Testis (tissue), 3 donors: ENCODE results near the gene ANKRD11. TPM values are rescaled to one million over a fixed set of nuclear protein-coding genes. Genes with fewer than 3 reads are reported as not detected.

ENCODE experiments used
- DNase-seq: peaks from one replicate; pipeline ENCODE4 v3.0.0-alpha.2; 2019
- H3K27ac ChIP-seq, 2 donors: fragments of 200-600 bp; sonication (generic); one replicate each; pipeline ENCODE4 v1.5.1; 2019
- H3K27me3 ChIP-seq: fragments of 200-600 bp; sonication (generic); one replicate; pipeline ENCODE4 v1.5.1; 2019
- H3K36me3 ChIP-seq: fragments of 200-600 bp; sonication (generic); one replicate; pipeline ENCODE4 v1.5.1; 2017; ENCODE audit warnings: low read depth; ENCODE audit errors: missing control alignments
- H3K4me1 ChIP-seq: fragments of 200-600 bp; sonication (generic); one replicate; pipeline ENCODE4 v1.5.1; 2019
- H3K4me3 ChIP-seq, 2 donors: fragments of 200-600 bp; sonication (generic); one replicate each; pipeline ENCODE4 v1.5.1; 2017 to 2019
- H3K9me3 ChIP-seq: fragments of 200-600 bp; sonication (generic); one replicate; pipeline ENCODE4 v1.5.1; 2017
- POLR2A ChIP-seq: fragments of 450-650 bp; IDR thresholded peaks from one replicate; pipeline ENCODE4 v1.6.1; 2017; ENCODE audit warnings: antibody characterized with exemption, mild to moderate bottlenecking, moderate library complexity
- WGBS, 2 donors: methylation state at CpG; one replicate each; pipeline ENCODE4 v1.1.5; 2018; 5-methylcytosine and 5-hydroxymethylcytosine counted together
- intact Hi-C: fragments of 100-400 bp; cut with DNase I; formaldehyde crosslinking; loops from one replicate; pipeline ENCODE4 v1.15.1; 2023; ENCODE audit warnings: low total_unique reads
- polyA plus RNA-seq: library from polyadenylated mRNA; stranded (reverse); fragments of 350-450 nt; fragmentation: Illumina TruSeq; extraction: RNeasy Lipid Tissue Mini Kit (QIAGEN cat#74804); gene quantifications from one replicate; pipeline ENCODE4 v1.2.3, GENCODE V29; 2014; ENCODE audit warnings: low read depth, low replicate concordance; ENCODE audit not compliant: insufficient read depth
- small RNA-seq, 2 donors: library from RNA; depleted of rRNA; stranded (forward); fragments of <200 nt; gene quantifications; one replicate each; pipeline ENCODE3, GENCODE V24; 2016
- total RNA-seq, 2 donors: library from RNA; depleted of rRNA; stranded (reverse); fragments of >200 nt; gene quantifications; one replicate each; pipeline ENCODE4 v1.2.3, GENCODE V29; 2016
- TF ChIP-seq, protein P1 (sequence below), 3 experiments: fragments of 450-650 bp in 2 of 3; fragments of 200-600 bp in 1 of 3; sonication (generic) in 1 of 3; IDR thresholded peaks; one replicate each; pipeline ENCODE4 v1.5.1; 2016 to 2019; ENCODE audit warnings: antibody characterized with exemption in 3 of 3, mild to moderate bottlenecking in 2 of 3, moderate library complexity in 1 of 3

ANKRD11 gene
- total and polyA plus RNA-seq, 3 donors from 2014 or later: 49.7 to 187 (median 150) TPM

DNA sequence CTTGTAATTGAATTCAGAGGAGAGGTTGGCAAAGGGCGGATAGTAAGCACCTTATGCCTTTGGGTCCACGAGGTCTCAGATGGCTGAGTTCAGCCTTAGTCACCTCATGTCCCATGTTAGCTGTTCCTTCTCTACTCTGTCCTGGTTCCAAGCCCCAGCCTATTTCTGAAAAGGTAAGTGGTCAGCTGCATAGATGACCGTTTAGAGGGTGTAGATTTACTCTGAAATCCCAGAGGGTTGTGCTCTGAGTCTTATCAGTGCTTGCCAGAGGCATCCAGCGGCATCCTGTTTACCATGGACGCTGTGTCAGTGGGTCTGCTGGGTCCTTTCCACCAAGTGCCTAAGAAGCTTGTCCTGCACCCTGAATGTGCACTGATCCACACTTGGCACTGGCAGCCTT, 271.0 kb downstream of the ANKRD11 start:
- Histone ChIP-seq H3K9me3 (no peaks in the 10 kb centered on the region), H3K4me1 (peaks cover 4% of the 10 kb centered on the region), H3K27ac (no peak overlapping the region), H3K4me3 (no peak overlapping the region), H3K27me3 (no peaks in the 10 kb centered on the region), H3K36me3 (no peaks in the 10 kb centered on the region)
- no peak for DNase-seq
- 59 to 69% methylated on average over 5 of the region's 5 CpGs for WGBS, 2 donors
- TF ChIP-seq, protein P1, sequence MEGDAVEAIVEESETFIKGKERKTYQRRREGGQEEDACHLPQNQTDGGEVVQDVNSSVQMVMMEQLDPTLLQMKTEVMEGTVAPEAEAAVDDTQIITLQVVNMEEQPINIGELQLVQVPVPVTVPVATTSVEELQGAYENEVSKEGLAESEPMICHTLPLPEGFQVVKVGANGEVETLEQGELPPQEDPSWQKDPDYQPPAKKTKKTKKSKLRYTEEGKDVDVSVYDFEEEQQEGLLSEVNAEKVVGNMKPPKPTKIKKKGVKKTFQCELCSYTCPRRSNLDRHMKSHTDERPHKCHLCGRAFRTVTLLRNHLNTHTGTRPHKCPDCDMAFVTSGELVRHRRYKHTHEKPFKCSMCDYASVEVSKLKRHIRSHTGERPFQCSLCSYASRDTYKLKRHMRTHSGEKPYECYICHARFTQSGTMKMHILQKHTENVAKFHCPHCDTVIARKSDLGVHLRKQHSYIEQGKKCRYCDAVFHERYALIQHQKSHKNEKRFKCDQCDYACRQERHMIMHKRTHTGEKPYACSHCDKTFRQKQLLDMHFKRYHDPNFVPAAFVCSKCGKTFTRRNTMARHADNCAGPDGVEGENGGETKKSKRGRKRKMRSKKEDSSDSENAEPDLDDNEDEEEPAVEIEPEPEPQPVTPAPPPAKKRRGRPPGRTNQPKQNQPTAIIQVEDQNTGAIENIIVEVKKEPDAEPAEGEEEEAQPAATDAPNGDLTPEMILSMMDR (IDR thresholded peaks at IDR 0.05): no peak
- TF ChIP-seq POLR2A: no peak
- intact Hi-C loops: no loop called here

Small RNA genes lying within 50 kb of the gene (small RNA-seq; reads per million reads assigned to genes)
- 0 reads per million in 2 donors for gene RNU6-430P

Other genes starting within 250 kb of the ANKRD11 start
- gene SPG7, start 17.8 kb upstream of the ANKRD11 start, total RNA-seq: 100 to 1,000 TPM; 275 to 307 TPM
- 97.9 TPM for gene SPG7, start 17.8 kb upstream of the ANKRD11 start, polyA plus RNA-seq
- gene RPL13, start 70.1 kb upstream of the ANKRD11 start, total RNA-seq: 1,000 to 10,000 TPM; 1,952 to 3,862 TPM
- 1,947 TPM for gene RPL13, start 70.1 kb upstream of the ANKRD11 start, polyA plus RNA-seq
- 10 to 100 TPM; 12.5 to 15.0 TPM for gene CPNE7, start 85.2 kb upstream of the ANKRD11 start, total RNA-seq
- gene CPNE7, start 85.2 kb upstream of the ANKRD11 start, polyA plus RNA-seq: 3.3 TPM
- gene DPEP1, start 123.1 kb upstream of the ANKRD11 start, total RNA-seq: 100 to 1,000 TPM; 125 to 256 TPM
- 105 TPM for gene DPEP1, start 123.1 kb upstream of the ANKRD11 start, polyA plus RNA-seq
- 100 to 1,000 TPM; 106 to 123 TPM for gene CHMP1A, start 167.1 kb upstream of the ANKRD11 start, total RNA-seq
- 90.0 TPM for gene CHMP1A, start 167.1 kb upstream of the ANKRD11 start, polyA plus RNA-seq
- 10 to 100 TPM; 45.8 to 85.0 TPM for gene SPATA33, start 167.3 kb upstream of the ANKRD11 start, total RNA-seq
- 201 TPM for gene SPATA33, start 167.3 kb upstream of the ANKRD11 start, polyA plus RNA-seq
- 10 to 100 TPM; 77.1 to 88.3 TPM for gene CDK10, start 196.1 kb upstream of the ANKRD11 start, total RNA-seq
- gene CDK10, start 196.1 kb upstream of the ANKRD11 start, polyA plus RNA-seq: 68.0 TPM
- 10 to 100 TPM; 13.9 to 14.4 TPM for gene SPATA2L, start 211.1 kb upstream of the ANKRD11 start, total RNA-seq
- 4.9 TPM for gene SPATA2L, start 211.1 kb upstream of the ANKRD11 start, polyA plus RNA-seq
- gene VPS9D1, start 230.3 kb upstream of the ANKRD11 start, total RNA-seq: 10 to 100 TPM; 22.4 to 25.0 TPM
- 26.9 TPM for gene VPS9D1, start 230.3 kb upstream of the ANKRD11 start, polyA plus RNA-seq
- gene ZNF276, start 231.0 kb upstream of the ANKRD11 start, total RNA-seq: 10 to 100 TPM; 37.8 to 48.4 TPM
- gene ZNF276, start 231.0 kb upstream of the ANKRD11 start, polyA plus RNA-seq: 31.0 TPM